Stomach (tissue), 4 donors: ENCODE data around the gene MT3.

ENCODE experiments used
- POLR2A ChIP-seq, 4 donors: fragments of 450-650 bp; IDR thresholded peaks; one replicate each; pipeline ENCODE4 v1.6.1; 2016; ENCODE audit warnings: antibody characterized with exemption in 4 of 4, control low read depth in 2 of 4, mild to moderate bottlenecking in 1 of 4, moderate library complexity in 1 of 4
- TF ChIP-seq, protein P1 (sequence below), 7 experiments: fragments of 450-650 bp in 4 of 7; fragments of 200-600 bp in 3 of 7; sonication (generic) in 3 of 7; IDR thresholded peaks; one replicate each; pipeline ENCODE4 v1.5.1; 2016 to 2019; ENCODE audit warnings: antibody characterized with exemption in 7 of 7, control low read depth in 2 of 7, mild to moderate bottlenecking in 1 of 7

DNA sequence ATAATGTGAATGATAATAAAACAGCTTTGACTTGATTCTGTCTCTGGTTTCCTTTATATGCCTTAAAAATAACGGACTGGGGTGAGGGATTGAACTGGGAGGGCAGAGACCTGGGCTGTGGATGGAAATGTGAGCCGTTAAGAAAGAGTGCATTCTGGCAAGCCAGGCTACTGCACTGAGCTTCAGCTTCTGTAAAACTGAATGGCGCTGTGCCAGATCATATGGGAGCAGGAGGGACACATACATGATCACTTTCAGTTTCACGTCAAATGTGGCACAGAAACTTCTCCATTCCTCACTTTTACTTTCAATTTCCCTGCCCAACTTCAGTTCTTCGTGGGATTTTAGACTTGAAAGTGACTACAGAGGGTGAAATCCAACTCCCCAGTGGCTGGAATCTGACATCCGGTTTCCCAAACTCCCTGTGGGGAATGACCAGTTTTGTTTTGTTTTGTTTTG lies 20.2 kb downstream of the MT3 start:
- TF ChIP-seq, protein P1, sequence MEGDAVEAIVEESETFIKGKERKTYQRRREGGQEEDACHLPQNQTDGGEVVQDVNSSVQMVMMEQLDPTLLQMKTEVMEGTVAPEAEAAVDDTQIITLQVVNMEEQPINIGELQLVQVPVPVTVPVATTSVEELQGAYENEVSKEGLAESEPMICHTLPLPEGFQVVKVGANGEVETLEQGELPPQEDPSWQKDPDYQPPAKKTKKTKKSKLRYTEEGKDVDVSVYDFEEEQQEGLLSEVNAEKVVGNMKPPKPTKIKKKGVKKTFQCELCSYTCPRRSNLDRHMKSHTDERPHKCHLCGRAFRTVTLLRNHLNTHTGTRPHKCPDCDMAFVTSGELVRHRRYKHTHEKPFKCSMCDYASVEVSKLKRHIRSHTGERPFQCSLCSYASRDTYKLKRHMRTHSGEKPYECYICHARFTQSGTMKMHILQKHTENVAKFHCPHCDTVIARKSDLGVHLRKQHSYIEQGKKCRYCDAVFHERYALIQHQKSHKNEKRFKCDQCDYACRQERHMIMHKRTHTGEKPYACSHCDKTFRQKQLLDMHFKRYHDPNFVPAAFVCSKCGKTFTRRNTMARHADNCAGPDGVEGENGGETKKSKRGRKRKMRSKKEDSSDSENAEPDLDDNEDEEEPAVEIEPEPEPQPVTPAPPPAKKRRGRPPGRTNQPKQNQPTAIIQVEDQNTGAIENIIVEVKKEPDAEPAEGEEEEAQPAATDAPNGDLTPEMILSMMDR (IDR thresholded peaks at IDR 0.05), result no peak
- no peak for TF ChIP-seq POLR2A (IDR thresholded peaks at IDR 0.05)
